Duodenal mucosa (tissue), 2 donors: ENCODE results near the gene LOXHD1.

Experiments
- H3K27ac ChIP-seq: one replicate; pipeline ENCODE4 v1.7.0; 2013; ENCODE audit warnings: low read depth, low read length
- H3K27me3 ChIP-seq, 2 donors: one replicate each; pipeline ENCODE4 v1.7.0; 2013; ENCODE audit warnings: low read length in 2 of 2, control low read depth in 1 of 2; ENCODE audit not compliant: insufficient read depth in 2 of 2, control insufficient read depth in 1 of 2
- H3K36me3 ChIP-seq, 2 donors: one replicate each; pipeline ENCODE4 v1.7.0; 2013; ENCODE audit warnings: low read length in 2 of 2, control low read depth in 1 of 2; ENCODE audit not compliant: insufficient read depth in 2 of 2, control insufficient read depth in 1 of 2
- H3K4me1 ChIP-seq, 2 donors: one replicate each; pipeline ENCODE4 v1.7.0; 2013; ENCODE audit warnings: low read length in 2 of 2, control low read depth in 1 of 2; ENCODE audit not compliant: insufficient read depth in 2 of 2, control insufficient read depth in 1 of 2
- H3K4me3 ChIP-seq, 2 donors: one replicate each; pipeline ENCODE4 v1.7.0; 2013; ENCODE audit warnings: low read length in 2 of 2, low read depth in 1 of 2
- H3K9ac ChIP-seq, 2 donors: one replicate each; pipeline ENCODE4 v1.7.0; 2013; ENCODE audit warnings: low read length in 2 of 2, low read depth in 1 of 2
- H3K9me3 ChIP-seq, 2 donors: one replicate each; pipeline ENCODE4 v1.7.0; 2013; ENCODE audit warnings: low read length in 2 of 2, control low read depth in 1 of 2; ENCODE audit not compliant: control insufficient read depth in 1 of 2

The LOXHD1 gene

DNA sequence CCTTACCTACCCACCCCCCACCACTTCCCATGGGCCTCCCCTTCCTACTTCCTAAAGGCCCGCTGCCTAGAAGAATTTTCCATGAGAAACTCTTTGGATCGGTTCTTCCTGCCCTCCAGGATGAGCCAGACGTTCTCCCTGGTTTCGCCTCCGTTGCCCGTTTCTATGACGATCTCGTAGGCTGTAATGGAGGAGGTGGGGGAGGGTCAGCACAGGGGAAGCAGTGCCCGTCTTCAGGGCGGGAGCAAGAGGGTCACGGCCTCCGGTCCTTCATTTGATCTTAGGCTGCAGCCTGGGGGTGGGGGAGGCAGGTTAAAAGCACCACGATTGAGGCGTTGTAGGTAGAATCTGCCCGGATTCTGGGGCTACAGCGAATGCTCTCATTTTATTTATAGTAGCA, 172.0 kb downstream of the LOXHD1 start:
- no peaks in the 10 kb centered on the region for H3K27me3 ChIP-seq
- no peaks in the 10 kb centered on the region for H3K4me1 ChIP-seq
- peaks cover 0 to 7% of the 10 kb centered on the region in 2 donors for H3K9me3 ChIP-seq
- no peak overlapping the region for H3K27ac ChIP-seq
- no peaks in the 10 kb centered on the region for H3K36me3 ChIP-seq
- H3K9ac ChIP-seq: no peak overlapping the region
- H3K4me3 ChIP-seq: no peak overlapping the region

DNA sequence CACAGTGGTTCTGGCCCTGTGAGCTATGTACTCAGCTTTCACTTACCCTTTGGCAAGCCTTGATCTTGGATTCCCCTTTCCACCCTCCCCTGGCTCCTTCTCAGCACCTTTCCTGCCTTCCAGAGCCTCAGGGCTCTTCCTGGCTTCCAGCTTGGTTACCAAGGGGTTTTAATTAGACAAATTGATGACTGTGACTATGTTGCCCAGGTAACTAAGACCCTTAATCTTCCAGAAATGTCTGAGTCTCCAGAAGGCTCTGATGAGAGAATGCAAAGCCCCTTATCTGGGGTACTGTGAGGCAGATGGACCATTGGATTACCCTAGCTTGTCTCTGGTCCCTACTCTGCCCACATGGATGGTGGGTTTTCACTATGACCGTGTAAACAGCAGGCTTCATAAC, 174.2 kb downstream of the LOXHD1 start:
- Histone ChIP-seq H3K27ac (no peak overlapping the region), H3K27me3 (no peaks in the 10 kb centered on the region), H3K4me1 (no peaks in the 10 kb centered on the region), H3K4me3 (no peak overlapping the region), H3K9me3 (peaks cover 0 to 7% of the 10 kb centered on the region in 2 donors), H3K9ac (no peak overlapping the region), H3K36me3 (no peaks in the 10 kb centered on the region)

DNA sequence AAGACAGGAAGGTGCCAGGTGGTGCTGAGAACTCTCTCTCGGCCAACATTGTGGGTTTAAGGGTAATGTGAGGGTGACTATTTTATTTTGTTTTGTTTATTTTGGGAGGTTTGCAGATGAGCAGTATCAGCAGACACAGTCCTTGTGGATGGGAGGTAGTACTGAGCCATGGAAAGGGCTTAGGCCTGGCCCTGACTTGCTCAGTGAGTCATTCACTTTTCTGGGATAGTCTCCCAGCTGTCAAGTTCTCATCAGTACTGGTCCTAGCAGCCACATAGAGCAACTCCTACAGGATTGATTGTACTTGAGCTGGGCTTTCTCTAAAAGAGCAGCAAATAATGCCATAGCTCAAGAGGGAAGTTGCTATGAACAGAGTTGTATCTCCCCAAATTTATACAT, 175.2 kb downstream of the LOXHD1 start:
- Histone ChIP-seq H3K27me3 (no peaks in the 10 kb centered on the region), H3K4me3 (no peak overlapping the region), H3K9ac (no peak overlapping the region), H3K9me3 (peaks cover 0 to 7% of the 10 kb centered on the region in 2 donors), H3K27ac (no peak overlapping the region), H3K4me1 (no peaks in the 10 kb centered on the region), H3K36me3 (no peaks in the 10 kb centered on the region)

DNA sequence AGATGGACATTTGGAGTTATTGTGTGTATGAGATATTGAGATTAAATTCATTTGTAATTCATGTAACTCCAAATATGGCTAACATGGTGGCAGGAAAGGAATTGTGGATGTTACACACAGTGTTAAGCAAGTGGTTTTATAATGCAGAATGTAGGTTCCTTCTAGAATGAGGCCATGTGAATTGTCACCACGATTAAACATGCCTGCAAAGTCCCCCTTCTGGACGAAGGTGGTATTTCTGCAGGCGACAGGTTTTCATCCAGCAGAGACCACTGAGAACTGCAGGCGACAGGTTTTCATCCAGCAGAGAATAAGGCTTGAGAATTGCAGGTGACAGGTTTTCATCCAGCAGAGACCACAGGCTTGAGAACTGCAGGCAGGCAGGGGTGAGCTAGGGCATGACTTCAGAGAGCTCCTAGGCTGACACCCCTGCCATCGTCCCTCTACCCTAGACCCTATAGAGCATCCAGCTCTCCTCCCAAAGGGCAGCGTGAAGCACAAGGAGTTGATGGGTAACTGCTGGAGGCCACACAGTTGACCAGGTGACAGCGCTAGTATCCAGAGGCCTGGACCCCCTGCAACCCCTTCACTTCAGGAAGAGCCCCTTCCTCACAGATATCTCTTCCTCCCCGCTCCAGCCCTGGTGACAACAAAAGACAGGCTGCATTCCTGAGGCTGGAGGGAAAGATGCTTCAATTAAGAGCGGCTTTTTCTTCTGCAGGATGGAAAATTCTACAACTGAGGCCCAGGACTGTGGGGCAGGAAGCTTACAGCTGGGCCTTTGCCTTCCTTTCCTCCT, 175.8 kb downstream of the LOXHD1 start:
- peaks cover 0 to 7% of the 10 kb centered on the region in 2 donors for H3K9me3 ChIP-seq
- no peaks in the 10 kb centered on the region for H3K4me1 ChIP-seq
- H3K27ac ChIP-seq: no peak overlapping the region
- H3K36me3 ChIP-seq: no peaks in the 10 kb centered on the region
- H3K4me3 ChIP-seq: no peak overlapping the region
- peaks cover 0 to 5% of the 10 kb centered on the region in 2 donors for H3K27me3 ChIP-seq
- H3K9ac ChIP-seq: no peak overlapping the region

DNA sequence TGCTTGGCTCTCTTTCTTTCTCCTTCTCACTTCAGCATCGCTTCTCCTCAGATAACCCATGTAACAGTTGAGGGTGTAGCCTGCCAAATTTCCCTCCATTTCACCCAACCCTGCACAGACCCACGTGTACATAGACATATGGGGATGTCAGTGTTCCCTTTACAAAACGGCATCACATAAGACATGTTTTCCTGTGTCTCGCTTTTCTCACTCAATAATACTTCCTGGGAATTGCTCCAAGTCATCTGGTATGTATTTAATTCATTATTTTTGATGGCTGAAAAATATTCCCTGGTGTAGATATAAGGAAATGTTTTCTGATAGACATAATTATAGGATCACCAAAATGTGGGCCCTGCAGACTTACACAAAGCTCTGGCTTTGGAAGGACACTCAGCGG, 176.8 kb downstream of the LOXHD1 start:
- Histone ChIP-seq H3K4me3 (no peak overlapping the region), H3K9ac (no peak overlapping the region), H3K27ac (no peak overlapping the region), H3K27me3 (peaks cover 0 to 6% of the 10 kb centered on the region in 2 donors), H3K9me3 (peaks cover 0 to 7% of the 10 kb centered on the region in 2 donors), H3K36me3 (no peaks in the 10 kb centered on the region), H3K4me1 (no peaks in the 10 kb centered on the region)

DNA sequence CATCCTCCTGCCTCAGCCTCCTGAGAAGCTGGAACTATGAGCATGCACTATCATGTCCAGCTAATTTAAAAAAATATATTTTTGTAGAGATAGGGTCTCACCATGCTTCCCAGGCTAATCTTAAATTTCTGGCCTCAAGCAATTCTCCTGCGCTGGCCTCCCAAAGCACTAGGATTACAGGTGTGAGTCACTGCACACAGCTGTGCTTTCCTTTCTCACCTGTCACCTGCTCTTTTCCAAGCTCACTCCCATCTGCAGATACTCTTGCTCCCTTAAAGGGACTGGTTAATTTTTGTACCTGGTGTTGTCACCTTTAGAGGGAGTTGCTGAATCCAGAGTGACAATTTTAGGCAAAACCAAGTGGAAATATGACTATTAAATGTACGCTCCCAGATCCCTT, 178.2 kb downstream of the LOXHD1 start:
- Histone ChIP-seq H3K36me3 (no peaks in the 10 kb centered on the region), H3K4me1 (no peaks in the 10 kb centered on the region), H3K9ac (no peak overlapping the region), H3K4me3 (no peak overlapping the region), H3K27me3 (peaks cover 0 to 9% of the 10 kb centered on the region in 2 donors), H3K27ac (no peak overlapping the region), H3K9me3 (peaks cover 0 to 7% of the 10 kb centered on the region in 2 donors)

DNA sequence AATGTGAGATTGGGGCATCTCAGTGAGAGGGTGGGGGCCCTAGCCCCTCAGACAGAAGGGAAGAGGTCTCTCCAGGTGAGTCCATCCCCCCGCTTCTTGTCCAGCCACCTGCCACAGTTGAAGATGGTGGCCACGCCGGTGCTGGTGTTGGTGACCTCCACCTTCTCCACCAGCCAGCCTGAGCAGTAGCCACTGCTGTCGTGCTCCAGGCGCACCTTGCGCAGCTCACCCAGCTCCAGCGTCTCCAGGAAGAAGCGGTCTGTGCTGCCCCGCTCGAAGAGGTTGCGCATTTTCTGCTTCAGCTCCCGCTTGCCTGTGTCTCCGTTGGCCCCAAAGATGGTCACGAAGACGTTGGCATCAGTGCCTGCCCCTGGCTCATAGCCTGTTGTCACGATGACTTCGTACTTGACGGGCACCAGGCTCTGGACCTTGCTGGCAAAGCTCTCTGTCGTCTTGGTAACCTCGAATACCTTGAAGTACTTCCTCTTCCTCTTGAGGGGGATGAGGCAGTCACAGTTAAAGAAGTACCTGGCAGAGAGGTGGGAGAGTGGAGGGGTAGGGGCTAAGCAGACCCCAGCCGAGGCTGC, 179.5 kb downstream of the LOXHD1 start:
- Histone ChIP-seq H3K9ac (no peak overlapping the region), H3K9me3 (peaks cover 0 to 7% of the 10 kb centered on the region in 2 donors), H3K4me1 (no peaks in the 10 kb centered on the region), H3K27ac (no peak overlapping the region), H3K27me3 (peaks cover 0 to 9% of the 10 kb centered on the region in 2 donors), H3K36me3 (no peaks in the 10 kb centered on the region), H3K4me3 (no peak overlapping the region)

DNA sequence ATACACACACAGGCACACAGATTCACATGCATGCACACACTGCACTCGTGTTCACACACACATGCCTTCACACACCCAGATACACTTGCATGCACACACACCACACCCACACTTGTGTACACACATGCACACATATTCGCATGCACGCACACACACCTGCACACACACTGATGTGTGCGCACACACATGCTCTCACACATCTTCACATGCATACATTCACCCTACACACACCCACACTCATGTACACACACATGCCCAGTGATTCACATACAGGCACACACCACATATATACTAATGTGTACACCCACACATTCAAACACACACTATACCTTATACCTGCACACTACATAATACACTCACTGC, 181.6 kb downstream of the LOXHD1 start:
- H3K9me3 ChIP-seq: no peaks in the 10 kb centered on the region
- no peaks in the 10 kb centered on the region for H3K4me1 ChIP-seq
- H3K36me3 ChIP-seq: no peaks in the 10 kb centered on the region
- H3K27me3 ChIP-seq: peaks cover 0 to 9% of the 10 kb centered on the region in 2 donors
- H3K4me3 ChIP-seq: no peak overlapping the region
- no peak overlapping the region for H3K9ac ChIP-seq
- no peak overlapping the region for H3K27ac ChIP-seq

DNA sequence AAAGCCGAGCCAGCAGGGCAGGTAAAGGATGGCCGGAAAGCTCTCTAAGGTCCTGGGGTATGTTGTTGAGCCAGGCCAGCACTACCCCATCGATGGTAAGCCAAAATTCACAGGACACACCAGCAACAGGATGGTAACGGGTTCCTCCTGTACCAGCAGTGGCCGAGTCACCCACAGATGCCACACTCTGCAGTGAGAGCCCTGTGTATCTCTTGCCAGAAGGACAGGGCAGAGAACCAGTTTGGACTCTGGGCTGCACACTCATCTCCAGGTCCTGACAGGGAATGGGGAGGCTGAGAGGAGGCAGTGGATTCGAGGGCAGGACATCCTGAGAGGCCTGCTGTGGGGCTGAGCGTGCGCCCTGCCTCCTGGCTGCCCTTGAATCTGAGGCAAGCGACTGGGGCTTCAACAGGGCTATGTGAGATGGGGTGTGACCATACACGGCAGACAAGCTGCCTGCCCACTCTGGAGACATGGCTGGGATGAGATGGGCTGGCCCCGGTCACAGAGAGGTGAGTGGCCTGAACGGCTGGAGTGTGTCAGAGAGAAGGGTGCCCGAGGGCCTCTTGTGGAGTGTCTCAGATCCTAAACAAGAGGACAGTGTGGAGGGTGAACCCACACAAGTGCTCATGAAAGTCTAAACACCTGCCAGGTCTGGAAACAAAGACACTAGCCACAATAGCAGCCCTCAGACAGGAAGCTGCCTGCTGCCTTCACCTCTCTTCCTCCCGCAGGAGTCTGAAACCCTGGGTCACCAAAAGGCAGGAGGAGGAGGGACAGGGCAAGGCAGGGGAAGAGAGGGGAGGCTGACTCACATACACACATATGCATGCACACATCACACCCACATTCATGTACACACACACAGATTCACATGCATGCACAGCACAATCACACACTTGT, 182.3 kb downstream of the LOXHD1 start:
- Histone ChIP-seq H3K36me3 (no peaks in the 10 kb centered on the region), H3K9ac (no peak overlapping the region), H3K27ac (no peak overlapping the region), H3K4me1 (no peaks in the 10 kb centered on the region), H3K27me3 (peaks cover 0 to 9% of the 10 kb centered on the region in 2 donors), H3K4me3 (no peak overlapping the region), H3K9me3 (no peaks in the 10 kb centered on the region)
